ENCODE results near the gene ZNF683.
"Not testable (repeated sequence)": the region's sequence is repeated elsewhere in the genome, so short reads cannot be mapped to it uniquely, and the experiment has no call there.

The ZNF683 gene

GRCh38 chr1:26374361-26374760 lies 1.8 kb upstream of the ZNF683 start:
- H3K4me3 ChIP-seq (ENCODE audit: control insufficient read depth in 1 of 7, extremely low read depth in 1 of 7, insufficient read depth in 4 of 7, low read depth in 2 of 7, low read length in 6 of 7); H3K9me3 ChIP-seq (ENCODE audit: control extremely low read depth in 1 of 5, control insufficient read depth in 4 of 5, insufficient read depth in 2 of 5, low read depth in 1 of 5, low read length in 4 of 5); H3K27ac ChIP-seq (ENCODE audit: insufficient read depth in 1 of 2, low read depth in 1 of 2, low read length in 2 of 2, poor library complexity in 1 of 2, severe bottlenecking in 2 of 2); H3K36me3 ChIP-seq (ENCODE audit: control insufficient read depth in 4 of 4, insufficient read depth in 4 of 4, low read length in 3 of 4); DNase-seq; H3K27me3 ChIP-seq (replicated peaks in 2 of 5; ENCODE audit: control insufficient read depth in 4 of 5, insufficient read depth in 5 of 5, low read length in 4 of 5): not testable (repeated sequence)
- ChIA-PET POLR2A (interaction anchor here (0.6 kb wide), 1 partner anchor 1503 kb away, joined by 3 read pairs; no protein-coding TSS in a partner anchor), CTCF (interaction anchor here (1.0 to 3.3 kb wide), 6 partner anchors 10 to 98 kb away, joined by 3 to 29 read pairs (median 7); no protein-coding TSS in a partner anchor)
- H3K4me1 ChIP-seq (ENCODE audit: control extremely low read depth in 1 of 4, control insufficient read depth in 4 of 4, insufficient read depth in 4 of 4, low read length in 3 of 4), result peaks cover 15 to 90% (median 71%) of the 10 kb centered on the region in 4 experiments
- 83% methylated on average over 2 of the region's 2 CpGs for whole genome bisulfite sequencing (ENCODE audit: insufficient coverage)

- no peaks in the 10 kb centered on the region for H3K27me3 ChIP-seq (replicated peaks in 2 of 5; ENCODE audit: control insufficient read depth in 4 of 5, insufficient read depth in 5 of 5, low read length in 4 of 5)
- peak in 2 of 3 donors; percentile 48 to 52 for DNase-seq
- ChIA-PET CTCF (interaction anchor here (1.0 to 3.3 kb wide), 6 partner anchors 9 to 97 kb away, joined by 4 to 29 read pairs (median 7); no protein-coding TSS in a partner anchor), POLR2A (interaction anchor here (0.6 kb wide), 1 partner anchor 12 kb away, joined by 3 read pairs; no protein-coding TSS in a partner anchor)
- H3K9me3 ChIP-seq (ENCODE audit: control extremely low read depth in 1 of 5, control insufficient read depth in 4 of 5, insufficient read depth in 2 of 5, low read depth in 1 of 5, low read length in 4 of 5), result peaks cover 0 to 2% (median 0%) of the 10 kb centered on the region in 5 experiments
- H3K36me3 ChIP-seq (ENCODE audit: control insufficient read depth in 4 of 4, insufficient read depth in 4 of 4, low read length in 3 of 4), result no peaks in the 10 kb centered on the region
- 0% methylated on average over 1 of the region's 2 CpGs for WGBS (ENCODE audit: insufficient coverage)
- H3K27ac ChIP-seq (ENCODE audit: insufficient read depth in 1 of 2, low read depth in 1 of 2, low read length in 2 of 2, poor library complexity in 1 of 2, severe bottlenecking in 2 of 2), result peak overlapping the region in 1 of 2 experiments; percentile 4
- peaks cover 14 to 86% (median 70%) of the 10 kb centered on the region in 4 experiments for H3K4me1 ChIP-seq (ENCODE audit: control extremely low read depth in 1 of 4, control insufficient read depth in 4 of 4, insufficient read depth in 4 of 4, low read length in 3 of 4)
- H3K4me3 ChIP-seq (ENCODE audit: control insufficient read depth in 1 of 7, extremely low read depth in 1 of 7, insufficient read depth in 4 of 7, low read depth in 2 of 7, low read length in 6 of 7), result no peak overlapping the region
Observed at GRCh38 chr1:26373789-26374188, 1.2 kb upstream of the ZNF683 start.

GRCh38 chr1:26373281-26373680 lies 731 bp upstream of the ZNF683 start:
- Histone ChIP-seq H3K27ac (ENCODE audit: insufficient read depth in 1 of 2, low read depth in 1 of 2, low read length in 2 of 2, poor library complexity in 1 of 2, severe bottlenecking in 2 of 2) (no peak overlapping the region), H3K4me1 (ENCODE audit: control extremely low read depth in 1 of 4, control insufficient read depth in 4 of 4, insufficient read depth in 4 of 4, low read length in 3 of 4) (peaks cover 12 to 81% (median 65%) of the 10 kb centered on the region in 4 experiments), H3K27me3 (replicated peaks in 2 of 5; ENCODE audit: control insufficient read depth in 4 of 5, insufficient read depth in 5 of 5, low read length in 4 of 5) (no peaks in the 10 kb centered on the region), H3K9me3 (ENCODE audit: control extremely low read depth in 1 of 5, control insufficient read depth in 4 of 5, insufficient read depth in 2 of 5, low read depth in 1 of 5, low read length in 4 of 5) (peaks cover 0 to 2% (median 0%) of the 10 kb centered on the region in 5 experiments), H3K36me3 (ENCODE audit: control insufficient read depth in 4 of 4, insufficient read depth in 4 of 4, low read length in 3 of 4) (no peaks in the 10 kb centered on the region), H3K4me3 (ENCODE audit: control insufficient read depth in 1 of 7, extremely low read depth in 1 of 7, insufficient read depth in 4 of 7, low read depth in 2 of 7, low read length in 6 of 7) (no peak overlapping the region)
- WGBS (ENCODE audit: insufficient coverage), result 94% methylated on average over 3 of the region's 4 CpGs
- CTCF ChIA-PET, result interaction anchor here (1.0 to 3.3 kb wide), 6 partner anchors 9 to 97 kb away, joined by 4 to 29 read pairs (median 7); no protein-coding TSS in a partner anchor
- no peak for DNase-seq
- POLR2A ChIA-PET, result interaction anchor here (0.6 kb wide), 1 partner anchor 13 kb away, joined by 3 read pairs; no protein-coding TSS in a partner anchor

- DNase-seq, result no peak
- Histone ChIP-seq H3K27ac (ENCODE audit: insufficient read depth in 1 of 2, low read depth in 1 of 2, low read length in 2 of 2, poor library complexity in 1 of 2, severe bottlenecking in 2 of 2) (no peak overlapping the region), H3K36me3 (ENCODE audit: control insufficient read depth in 4 of 4, insufficient read depth in 4 of 4, low read length in 3 of 4) (no peaks in the 10 kb centered on the region), H3K4me1 (ENCODE audit: control extremely low read depth in 1 of 4, control insufficient read depth in 4 of 4, insufficient read depth in 4 of 4, low read length in 3 of 4) (peaks cover 5 to 69% (median 54%) of the 10 kb centered on the region in 4 experiments), H3K27me3 (replicated peaks in 2 of 5; ENCODE audit: control insufficient read depth in 4 of 5, insufficient read depth in 5 of 5, low read length in 4 of 5) (no peaks in the 10 kb centered on the region), H3K9me3 (ENCODE audit: control extremely low read depth in 1 of 5, control insufficient read depth in 4 of 5, insufficient read depth in 2 of 5, low read depth in 1 of 5, low read length in 4 of 5) (peaks cover 0 to 2% (median 0%) of the 10 kb centered on the region in 5 experiments), H3K4me3 (ENCODE audit: control insufficient read depth in 1 of 7, extremely low read depth in 1 of 7, insufficient read depth in 4 of 7, low read depth in 2 of 7, low read length in 6 of 7) (no peak overlapping the region)
- WGBS (ENCODE audit: insufficient coverage), result 100% methylated on average over 5 of the region's 5 CpGs
- POLR2A ChIA-PET, result interaction anchor here (0.6 kb wide), 1 partner anchor 1340 kb away, joined by 3 read pairs; no protein-coding TSS in a partner anchor
- CTCF ChIA-PET, result no interaction called here
Observed at GRCh38 chr1:26372039-26372438, 511 bp downstream of the ZNF683 start.

GRCh38 chr1:26370591-26371382 lies 1.8 kb downstream of the ZNF683 start:
- Histone ChIP-seq H3K36me3 (ENCODE audit: control insufficient read depth in 4 of 4, insufficient read depth in 4 of 4, low read length in 3 of 4) (no peaks in the 10 kb centered on the region), H3K9me3 (ENCODE audit: control extremely low read depth in 1 of 5, control insufficient read depth in 4 of 5, insufficient read depth in 2 of 5, low read depth in 1 of 5, low read length in 4 of 5) (peaks cover 0 to 2% (median 0%) of the 10 kb centered on the region in 5 experiments), H3K27ac (ENCODE audit: insufficient read depth in 1 of 2, low read depth in 1 of 2, low read length in 2 of 2, poor library complexity in 1 of 2, severe bottlenecking in 2 of 2) (no peak overlapping the region), H3K27me3 (replicated peaks in 2 of 5; ENCODE audit: control insufficient read depth in 4 of 5, insufficient read depth in 5 of 5, low read length in 4 of 5) (no peaks in the 10 kb centered on the region), H3K4me1 (ENCODE audit: control extremely low read depth in 1 of 4, control insufficient read depth in 4 of 4, insufficient read depth in 4 of 4, low read length in 3 of 4) (peaks cover 5 to 62% (median 51%) of the 10 kb centered on the region in 4 experiments), H3K4me3 (ENCODE audit: control insufficient read depth in 1 of 7, extremely low read depth in 1 of 7, insufficient read depth in 4 of 7, low read depth in 2 of 7, low read length in 6 of 7) (peak overlapping the region in 2 of 7 experiments; percentile 18 to 52)
- ChIA-PET POLR2A (no interaction called here), CTCF (interaction anchor here (1.1 to 2.3 kb wide), 3 partner anchors 8 to 46 kb away, joined by 3 to 9 read pairs (median 4); no protein-coding TSS in a partner anchor)
- DNase-seq, result peak in 1 of 3 donors; percentile 47
- 48% methylated on average over 6 of the region's 6 CpGs for WGBS (ENCODE audit: insufficient coverage)

DNA sequence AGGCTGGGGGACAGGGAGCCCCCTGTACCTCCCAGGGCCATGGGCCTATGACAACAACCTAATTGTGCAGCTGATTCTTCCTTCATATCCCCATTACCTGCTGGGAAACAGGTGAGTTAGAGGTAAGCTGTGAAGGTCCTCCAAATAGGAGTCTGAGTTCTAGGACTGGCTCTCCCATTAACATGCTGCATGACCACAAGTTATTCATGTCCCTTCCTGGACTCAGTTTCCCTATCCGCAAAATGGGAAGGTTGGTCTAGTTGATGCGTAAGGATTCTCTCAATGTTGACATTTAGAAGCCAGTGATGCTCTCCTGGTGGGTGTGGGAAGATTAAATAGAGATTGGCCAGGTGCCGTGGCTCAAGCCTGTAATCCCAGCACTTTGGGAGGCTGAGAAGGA lies 4.1 kb downstream of the ZNF683 start:
- CTCF ChIA-PET, result interaction anchor here (0.6 to 2.2 kb wide), 2 partner anchors 48 to 998 kb away, joined by 3 to 6 read pairs; no protein-coding TSS in a partner anchor
- no peaks in the 10 kb centered on the region for H3K27me3 ChIP-seq (replicated peaks in 2 of 5; ENCODE audit: control insufficient read depth in 4 of 5, insufficient read depth in 5 of 5, low read length in 4 of 5)
- H3K4me1 ChIP-seq (ENCODE audit: control extremely low read depth in 1 of 4, control insufficient read depth in 4 of 4, insufficient read depth in 4 of 4, low read length in 3 of 4), result peaks cover 2 to 56% (median 47%) of the 10 kb centered on the region in 4 experiments
- no peak overlapping the region for H3K4me3 ChIP-seq (ENCODE audit: control insufficient read depth in 1 of 7, extremely low read depth in 1 of 7, insufficient read depth in 4 of 7, low read depth in 2 of 7, low read length in 6 of 7)
- WGBS (ENCODE audit: insufficient coverage), result 100% methylated on average over 2 of the region's 3 CpGs
- no peaks in the 10 kb centered on the region for H3K36me3 ChIP-seq (ENCODE audit: control insufficient read depth in 4 of 4, insufficient read depth in 4 of 4, low read length in 3 of 4)
- H3K9me3 ChIP-seq (ENCODE audit: control extremely low read depth in 1 of 5, control insufficient read depth in 4 of 5, insufficient read depth in 2 of 5, low read depth in 1 of 5, low read length in 4 of 5), result peaks cover 0 to 2% (median 0%) of the 10 kb centered on the region in 5 experiments
- no peak overlapping the region for H3K27ac ChIP-seq (ENCODE audit: insufficient read depth in 1 of 2, low read depth in 1 of 2, low read length in 2 of 2, poor library complexity in 1 of 2, severe bottlenecking in 2 of 2)
- POLR2A ChIA-PET, result interaction anchor here (0.5 kb wide), 1 partner anchor 359 kb away, joined by 4 read pairs; no protein-coding TSS in a partner anchor
- DNase-seq, result no peak

Data from common myeloid progenitor, CD34-positive (primary cell).